Activated CD4-positive, alpha-beta T cell treated with anti-CD3 and anti-CD28 coated beads, Interleukin-2, amount 50 U/mL, for 1 hour (primary cell): ENCODE measurements around the gene KLK8.

Source experiments
- DNase-seq: peaks from one replicate; pipeline ENCODE4 v3.0.0-alpha.2; 2020

KLK8 gene, protein sequence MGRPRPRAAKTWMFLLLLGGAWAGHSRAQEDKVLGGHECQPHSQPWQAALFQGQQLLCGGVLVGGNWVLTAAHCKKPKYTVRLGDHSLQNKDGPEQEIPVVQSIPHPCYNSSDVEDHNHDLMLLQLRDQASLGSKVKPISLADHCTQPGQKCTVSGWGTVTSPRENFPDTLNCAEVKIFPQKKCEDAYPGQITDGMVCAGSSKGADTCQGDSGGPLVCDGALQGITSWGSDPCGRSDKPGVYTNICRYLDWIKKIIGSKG

GRCh38 chr19:51001515-51001914 lies at the start of gene KLK8:
Gene KLK8 (minus strand): TSS chr19:51001604. CDS start chr19:51001167, 437 bp downstream.
- no peak for DNase-seq

DNA sequence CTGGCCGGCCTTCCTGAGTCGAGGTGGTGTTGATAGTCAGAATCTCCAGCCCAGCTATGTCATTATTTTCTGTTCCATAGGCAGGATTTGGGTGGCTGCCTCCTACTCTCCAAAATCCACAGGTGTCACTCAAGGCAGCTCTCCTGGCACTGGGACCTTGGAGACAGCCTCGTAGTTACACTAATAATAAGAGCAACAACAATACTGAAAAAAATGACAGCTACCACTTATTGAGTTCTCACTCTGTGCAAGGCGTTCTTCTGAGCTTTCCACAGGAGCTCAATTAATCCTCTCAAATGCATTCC lies 45.6 kb upstream of the KLK8 start:
- DNase-seq, result no peak

GRCh38 chr19:51044327-51044726 lies 42.9 kb upstream of the KLK8 start:
- no peak for DNase-seq

DNA sequence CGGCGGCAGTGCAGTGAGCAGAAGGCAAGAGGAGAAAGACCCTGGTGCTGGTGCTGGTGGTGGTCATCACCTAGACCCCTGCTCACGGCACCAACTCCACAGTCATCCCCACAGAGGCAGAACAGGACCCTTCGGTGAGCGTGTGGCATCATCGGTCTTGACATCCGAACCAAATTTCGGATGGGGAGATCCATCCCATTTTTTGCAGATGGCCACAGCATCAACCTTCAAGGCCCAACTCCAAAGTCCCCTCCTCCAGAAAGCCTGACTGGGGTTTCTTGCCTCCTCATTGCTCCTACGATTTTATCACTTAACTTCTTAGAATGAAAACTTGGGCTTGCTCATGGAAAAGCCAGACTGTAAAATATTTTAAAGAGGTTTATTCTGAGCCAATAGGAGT lies 42.1 kb upstream of the KLK8 start:
- no peak for DNase-seq

DNA sequence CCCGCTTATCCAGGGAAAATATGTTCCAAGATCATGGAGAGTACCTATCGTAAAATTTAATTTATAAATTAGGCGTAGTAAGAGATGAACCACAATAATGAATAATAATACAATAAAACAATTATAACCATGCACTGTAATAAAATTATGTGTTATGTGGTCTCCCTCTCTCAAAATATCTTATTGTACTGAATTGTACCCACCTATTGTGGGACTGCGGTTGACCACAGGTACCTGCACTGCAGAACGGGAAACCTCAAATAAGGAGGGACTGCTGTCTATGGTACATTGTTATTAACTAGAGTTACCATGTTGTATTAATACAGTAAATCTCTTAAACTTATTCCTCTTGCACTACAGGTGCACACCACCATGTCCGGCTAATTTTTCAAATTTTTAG lies 38.7 kb upstream of the KLK8 start:
- DNase-seq, result no peak

DNA sequence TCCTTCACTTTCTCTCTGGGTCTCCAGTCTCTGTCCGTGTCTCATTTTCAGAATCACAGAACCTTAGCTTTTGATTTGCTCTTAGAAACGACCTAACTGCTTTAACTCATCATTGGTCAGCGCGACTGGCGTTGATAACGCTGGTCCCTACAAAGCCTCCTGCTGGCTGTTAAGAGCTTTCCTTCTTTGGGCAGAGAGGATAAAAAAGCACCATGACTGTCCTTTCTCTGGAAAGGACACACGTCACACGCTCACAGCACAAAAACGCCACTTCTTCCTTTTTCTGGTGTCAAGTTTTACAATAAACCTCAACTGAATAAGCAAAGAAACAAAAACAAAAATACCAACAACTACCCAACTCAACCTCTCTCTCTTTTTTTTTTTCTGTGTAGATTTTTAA lies 35.1 kb upstream of the KLK8 start:
- no peak for DNase-seq

GRCh38 chr19:51034704-51035103 lies 33.3 kb upstream of the KLK8 start, which contains the start of gene KLK12:
Gene KLK12 (minus strand): TSS chr19:51035002. CDS start chr19:51034621, 381 bp downstream.
- no peak for DNase-seq

DNA sequence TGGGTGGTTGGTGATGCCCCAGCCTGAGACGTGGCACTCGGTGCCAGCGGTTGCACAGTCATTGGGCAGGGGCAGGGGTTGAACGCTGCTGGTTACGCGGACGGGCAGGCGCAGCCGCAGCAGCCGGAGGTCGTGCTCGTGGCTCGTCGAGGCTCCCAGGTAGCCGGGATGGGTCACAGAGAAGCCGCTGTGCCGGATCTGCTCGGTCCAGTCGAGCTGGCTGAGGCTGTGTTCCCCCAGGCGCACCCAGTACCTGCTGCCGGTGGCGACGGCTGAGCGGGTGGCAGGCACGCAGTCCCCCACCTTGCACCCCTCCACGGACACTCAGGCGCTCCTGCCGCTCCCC lies 30.4 kb upstream of the KLK8 start:
- DNase-seq, result no peak

DNA sequence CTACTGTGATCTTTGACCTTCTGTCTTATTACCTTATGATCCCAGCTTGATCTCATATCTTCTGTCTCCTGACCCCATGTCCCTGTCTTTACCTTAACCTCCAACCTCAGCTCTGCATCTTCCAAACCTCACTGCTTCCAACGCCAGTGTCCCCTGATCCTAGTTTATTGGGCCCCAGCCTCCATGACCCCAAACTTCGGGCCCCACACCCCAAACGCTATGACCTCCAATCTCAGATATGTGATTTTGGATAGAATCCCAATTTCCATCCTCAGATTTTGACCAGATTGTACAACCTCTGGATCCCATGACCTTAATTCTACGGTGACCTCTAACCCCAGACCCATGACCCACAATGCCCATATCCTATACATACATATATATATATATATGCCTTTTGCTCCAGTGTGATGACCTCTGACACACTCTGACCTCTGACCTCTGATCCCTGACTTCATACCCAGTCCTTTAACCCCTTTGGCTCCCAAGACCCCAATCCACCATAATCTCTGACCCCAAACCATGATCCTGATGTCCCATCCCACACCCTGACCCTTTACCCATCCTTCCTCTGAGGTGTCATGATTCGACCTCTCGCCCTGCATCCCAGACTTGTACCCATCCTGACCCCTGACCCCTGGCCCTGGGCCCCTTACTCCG lies 29.9 kb upstream of the KLK8 start:
- DNase-seq, result no peak

DNA sequence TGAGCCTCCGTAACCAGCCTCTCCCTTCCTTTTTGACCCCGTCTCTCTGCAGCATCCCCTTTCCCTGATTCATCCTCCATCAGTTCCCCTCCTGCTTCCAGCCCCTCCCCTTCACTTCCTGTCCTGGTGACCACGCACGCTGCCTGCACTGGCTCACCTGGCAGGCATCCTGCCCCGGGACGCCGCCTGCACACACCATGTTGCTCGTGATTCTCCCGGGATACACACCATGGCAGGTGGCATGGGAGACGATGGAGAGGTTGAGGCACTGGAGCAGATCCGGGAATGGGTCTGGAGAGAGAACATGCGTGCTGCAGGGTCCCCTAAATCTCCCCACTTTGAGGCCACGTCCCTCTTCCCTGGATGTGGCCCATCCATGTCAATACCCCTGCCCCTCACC lies 29.2 kb upstream of the KLK8 start:
- DNase-seq, result no peak

GRCh38 chr19:51029718-51030117 lies 28.3 kb upstream of the KLK8 start:
- DNase-seq, result no peak

- DNase-seq, result no peak
These were observed 26.5 kb upstream of the KLK8 start for GRCh38 chr19:51027873-51028272.

- DNase-seq, result no peak
These were observed 25.9 kb upstream of the KLK8 start for GRCh38 chr19:51027126-51027806.

- DNase-seq, result no peak
These were observed 25.1 kb upstream of the KLK8 start, which contains the start of gene KLK11 for GRCh38 chr19:51026554-51026831. Gene KLK11 (minus strand): TSS chr19:51026616. CDS start chr19:51025631, 985 bp downstream.

DNA sequence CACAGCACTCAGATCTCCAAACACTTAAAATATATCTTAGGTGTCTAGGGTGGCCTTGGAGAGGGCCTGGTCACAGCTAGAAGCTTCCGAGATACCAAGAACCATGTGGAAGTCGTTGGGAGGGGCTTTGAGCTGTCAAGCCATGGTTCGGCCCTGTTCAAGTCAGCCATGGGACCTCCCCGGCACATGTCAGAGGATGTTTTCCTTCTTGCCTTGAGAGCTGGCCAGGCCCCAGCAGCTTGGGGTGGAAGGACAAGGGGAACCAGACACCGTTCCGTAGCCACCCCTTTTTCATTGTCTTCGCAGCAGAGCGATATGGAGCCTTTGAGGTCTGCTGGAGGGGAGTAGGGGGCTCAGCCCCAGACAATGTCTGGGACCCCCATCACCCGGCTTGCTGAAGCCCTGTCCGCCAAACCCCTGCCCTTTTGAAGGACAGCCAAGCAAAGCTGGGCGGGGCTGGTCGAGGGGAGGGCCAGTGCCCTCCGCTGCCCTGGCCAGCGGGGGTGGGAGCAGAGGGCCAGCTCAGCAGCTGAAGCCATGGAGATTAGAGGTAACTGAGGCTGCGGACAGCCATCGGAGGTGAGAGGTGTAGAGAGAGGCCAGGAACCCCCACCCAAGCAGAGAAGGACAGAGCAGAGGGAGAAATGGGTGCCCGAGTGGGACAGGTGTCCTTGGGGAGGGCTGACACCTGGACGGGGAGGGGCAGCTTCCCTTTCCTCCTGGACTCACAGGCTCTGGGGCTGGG lies 24.6 kb upstream of the KLK8 start:
- no peak for DNase-seq

- no peak for DNase-seq
These were observed 24.0 kb upstream of the KLK8 start for GRCh38 chr19:51025401-51025800.

GRCh38 chr19:51024924-51025323 lies 23.5 kb upstream of the KLK8 start:
- DNase-seq, result no peak

- DNase-seq, result no peak
These were observed 22.5 kb upstream of the KLK8 start for GRCh38 chr19:51023946-51024345.

GRCh38 chr19:51022526-51022925 lies 21.1 kb upstream of the KLK8 start:
- DNase-seq, result no peak

DNA sequence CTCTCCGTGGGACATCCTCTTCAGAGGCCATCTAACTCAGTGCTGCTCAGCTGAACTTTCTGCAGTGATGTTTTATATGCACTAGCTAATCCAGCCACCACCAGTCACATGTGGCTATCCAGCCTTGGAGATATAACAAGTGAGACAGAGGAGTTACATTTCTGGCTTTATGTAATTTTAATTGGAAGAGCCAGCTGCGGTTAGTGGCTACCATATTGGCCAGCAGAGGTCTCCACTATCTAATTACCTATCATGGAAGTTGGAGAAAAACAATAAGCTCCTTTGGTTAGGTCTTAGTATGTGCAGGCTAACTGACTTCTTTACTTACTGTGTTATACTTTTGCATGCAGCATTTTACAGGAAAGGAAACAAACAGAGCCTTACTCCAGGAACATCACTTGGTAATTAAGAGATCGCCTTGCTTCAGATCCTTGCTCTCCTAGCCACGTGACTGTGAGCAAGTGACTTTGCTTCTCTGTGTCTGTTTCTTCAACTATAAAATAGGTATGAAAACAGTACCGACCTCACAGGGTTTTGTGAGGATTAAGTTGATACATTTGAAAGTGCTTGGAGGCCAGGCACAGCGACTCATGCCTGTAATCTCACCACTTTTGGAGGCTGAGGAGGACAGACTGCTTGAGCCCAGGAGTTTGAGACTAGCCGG lies 19.7 kb upstream of the KLK8 start:
- DNase-seq, result no peak

DNA sequence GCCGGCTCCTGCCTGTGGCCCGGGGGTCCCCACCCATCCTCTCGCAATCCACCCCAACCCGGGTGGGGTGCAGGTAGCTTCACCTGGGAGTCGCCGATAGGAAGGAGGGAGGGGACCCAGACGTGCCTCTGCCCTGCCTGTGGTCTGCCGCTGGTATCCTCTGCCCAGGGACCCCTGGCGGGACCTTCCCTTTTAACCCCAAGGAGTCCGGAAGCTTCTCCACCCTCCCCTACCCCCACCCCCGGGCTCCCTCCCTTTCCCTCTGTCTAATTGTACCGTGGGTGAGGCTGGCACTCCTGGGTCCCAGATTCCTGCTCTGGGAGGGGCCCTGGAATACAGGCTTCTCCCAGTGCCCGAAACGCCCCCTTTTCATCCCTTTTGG lies 18.1 kb upstream of the KLK8 start, which contains the start of gene KLK10:
TSS of gene KLK10 (minus strand) at position 166 of the 382 bp plus-strand sequence. CDS start 579 bp downstream, outside the sequence.
- no peak for DNase-seq

DNA sequence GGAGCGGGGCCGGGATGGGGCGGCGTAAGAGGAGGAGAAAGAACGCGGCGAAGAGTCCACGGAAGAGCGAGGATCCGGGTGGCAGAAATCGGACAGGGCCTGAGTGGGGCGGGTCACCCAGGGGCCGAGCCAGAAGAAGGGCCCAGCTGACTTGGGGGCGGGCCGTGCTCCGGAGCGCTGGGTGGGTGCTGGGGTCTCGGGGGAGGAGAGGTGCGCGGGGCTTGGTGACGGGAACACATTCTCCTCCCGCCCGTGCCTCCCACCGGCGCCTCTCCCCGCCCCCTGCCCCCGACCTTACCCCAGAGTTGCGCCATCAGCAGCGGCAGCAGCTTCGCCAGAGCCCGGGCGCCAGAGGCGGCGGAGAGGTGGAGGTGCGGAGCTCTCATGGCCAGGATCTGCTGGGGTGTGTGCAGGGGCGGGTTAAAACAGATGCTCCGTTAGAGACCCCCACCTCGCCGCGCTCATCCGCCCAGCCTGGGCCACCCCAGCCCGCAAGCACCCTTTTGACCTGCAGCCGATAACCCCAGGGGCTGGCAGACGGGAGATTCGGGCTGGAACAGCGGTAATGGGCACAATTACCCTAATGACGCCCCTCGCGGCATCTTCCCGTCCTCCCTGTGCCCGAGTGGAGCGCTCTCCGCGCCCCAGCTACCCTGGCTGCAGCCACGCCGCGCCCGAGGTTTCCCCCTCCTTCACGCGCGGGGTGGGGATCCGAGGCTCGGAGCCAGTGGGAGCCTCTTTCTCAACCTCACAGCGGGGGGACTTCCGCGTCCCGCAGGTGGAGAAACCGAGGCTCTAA lies 17.5 kb upstream of the KLK8 start:
- DNase-seq, result no peak
